Type B pancreatic cell (in vitro differentiated cells): Measurements from ENCODE around the gene USP43. TPM values are rescaled to one million over a fixed set of nuclear protein-coding genes. Genes with fewer than 3 reads are reported as not detected.
"Not testable (repeated sequence)": the region's sequence is repeated elsewhere in the genome, so short reads cannot be mapped to it uniquely, and the experiment has no call there.

Experiments used
- DNase-seq: peaks from one replicate; pipeline ENCODE4 v3.0.0; 2021; ENCODE audit warnings: mixed read lengths; ENCODE audit not compliant: unreplicated experiment; ENCODE audit errors: extremely low spot score
- H3K27ac Mint-ChIP-seq: 2 replicates; pipeline ENCODE4 v1.8.0; 2021; ENCODE audit warnings: mild to moderate bottlenecking, mixed read lengths
- H3K27me3 Mint-ChIP-seq: 2 replicates; pipeline ENCODE4 v1.8.0; 2021; ENCODE audit warnings: mixed read lengths
- H3K36me3 Mint-ChIP-seq: 2 replicates; pipeline ENCODE4 v1.8.0; 2021; ENCODE audit warnings: mixed read lengths
- H3K4me1 Mint-ChIP-seq: one replicate; pipeline ENCODE4 v1.8.0; 2021; ENCODE audit warnings: mixed read lengths; ENCODE audit not compliant: unreplicated experiment
- H3K4me3 Mint-ChIP-seq: 2 replicates; pipeline ENCODE4 v1.8.0; 2021; ENCODE audit warnings: mild to moderate bottlenecking, mixed read lengths
- H3K9me3 Mint-ChIP-seq: 2 replicates; pipeline ENCODE4 v1.8.0; 2021; ENCODE audit warnings: mixed read lengths
- total RNA-seq: library from RNA; stranded (reverse); gene quantifications from 2 replicates; pipeline ENCODE4 v1.2.1, GENCODE V29; 2021; ENCODE audit warnings: low replicate concordance
- TF ChIP-seq, protein P1 (sequence below): fragments of 200-600 bp; sonication (generic); conservative IDR thresholded peaks from 2 replicates; pipeline ENCODE4 v1.5.0; 2021; ENCODE audit warnings: antibody characterized with exemption, mild to moderate bottlenecking

The USP43 gene
- total RNA-seq, 1 donor from 2014 or later, result 6.6 TPM

DNA sequence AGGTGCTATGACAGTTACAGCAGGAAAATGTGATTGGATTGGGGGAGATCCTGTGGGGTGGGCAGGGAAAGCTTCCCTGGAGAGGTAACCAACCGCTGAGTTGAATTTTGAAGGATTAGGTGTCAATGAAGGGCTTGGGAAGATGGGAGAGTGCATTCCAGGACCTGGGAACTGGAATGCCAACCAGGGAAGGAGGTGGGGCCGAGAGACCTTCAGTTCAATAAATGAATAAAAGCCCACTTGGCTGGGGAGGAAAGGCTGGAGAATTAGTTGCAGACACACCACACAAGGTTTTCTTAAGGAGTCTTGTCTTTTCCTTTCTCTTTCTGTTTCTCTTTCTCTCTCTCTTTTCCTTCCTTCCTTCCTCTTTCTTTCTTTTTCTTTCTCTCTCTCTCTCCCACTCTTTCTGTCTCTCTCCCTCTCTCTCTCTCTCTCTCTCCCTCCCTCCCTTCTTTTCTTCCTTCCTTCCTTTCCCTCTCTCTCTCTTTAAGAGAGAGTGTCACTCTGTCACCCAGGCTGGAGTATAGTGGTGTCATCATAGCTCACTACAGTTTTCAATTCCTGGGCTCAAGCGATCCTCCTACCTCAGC is 3.3 kb downstream of the USP43 start:
- DNase-seq, result no peak
- peaks cover 2% of the 10 kb centered on the region for H3K36me3 Mint-ChIP-seq
- peaks cover 29% of the 10 kb centered on the region for H3K27me3 Mint-ChIP-seq
- H3K4me3 Mint-ChIP-seq, result peak overlapping the region; percentile 74
- H3K9me3 Mint-ChIP-seq, result no peaks in the 10 kb centered on the region
- TF ChIP-seq, protein P1, sequence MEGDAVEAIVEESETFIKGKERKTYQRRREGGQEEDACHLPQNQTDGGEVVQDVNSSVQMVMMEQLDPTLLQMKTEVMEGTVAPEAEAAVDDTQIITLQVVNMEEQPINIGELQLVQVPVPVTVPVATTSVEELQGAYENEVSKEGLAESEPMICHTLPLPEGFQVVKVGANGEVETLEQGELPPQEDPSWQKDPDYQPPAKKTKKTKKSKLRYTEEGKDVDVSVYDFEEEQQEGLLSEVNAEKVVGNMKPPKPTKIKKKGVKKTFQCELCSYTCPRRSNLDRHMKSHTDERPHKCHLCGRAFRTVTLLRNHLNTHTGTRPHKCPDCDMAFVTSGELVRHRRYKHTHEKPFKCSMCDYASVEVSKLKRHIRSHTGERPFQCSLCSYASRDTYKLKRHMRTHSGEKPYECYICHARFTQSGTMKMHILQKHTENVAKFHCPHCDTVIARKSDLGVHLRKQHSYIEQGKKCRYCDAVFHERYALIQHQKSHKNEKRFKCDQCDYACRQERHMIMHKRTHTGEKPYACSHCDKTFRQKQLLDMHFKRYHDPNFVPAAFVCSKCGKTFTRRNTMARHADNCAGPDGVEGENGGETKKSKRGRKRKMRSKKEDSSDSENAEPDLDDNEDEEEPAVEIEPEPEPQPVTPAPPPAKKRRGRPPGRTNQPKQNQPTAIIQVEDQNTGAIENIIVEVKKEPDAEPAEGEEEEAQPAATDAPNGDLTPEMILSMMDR, result no peak
- peaks cover 21% of the 10 kb centered on the region for H3K4me1 Mint-ChIP-seq
- peak overlapping the region; percentile 78 for H3K27ac Mint-ChIP-seq

DNA sequence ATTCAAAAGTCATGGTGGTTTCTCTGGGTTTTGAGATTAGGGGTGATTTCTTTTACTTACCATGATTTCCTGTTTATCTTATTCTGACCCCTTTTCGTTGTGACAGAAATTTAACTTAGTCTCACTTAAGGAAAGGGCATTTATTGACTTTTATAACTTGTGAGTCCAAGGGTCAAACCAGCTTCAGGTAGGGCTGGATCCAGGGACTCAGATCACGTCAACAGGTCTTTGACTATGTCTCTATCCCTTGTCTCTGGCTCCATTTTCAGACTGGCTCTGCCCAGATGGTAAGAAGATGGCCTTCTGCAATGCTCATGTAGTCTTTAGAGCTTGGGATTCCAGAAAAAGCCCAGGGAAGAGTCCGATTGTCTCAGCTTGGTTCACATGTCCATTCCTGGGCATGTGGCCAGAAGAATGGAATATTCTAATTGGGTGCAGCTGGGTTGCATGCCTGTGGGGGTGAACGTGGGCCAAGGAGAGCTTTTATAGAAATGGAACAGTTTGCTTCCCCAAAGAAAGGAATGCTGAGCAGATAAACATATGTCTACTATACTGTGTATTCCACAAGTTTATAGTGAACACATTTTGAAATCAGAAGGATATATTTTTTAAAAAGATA is 13.4 kb downstream of the USP43 start:
- Mint-ChIP-seq H3K36me3 (peaks cover 6% of the 10 kb centered on the region), H3K9me3 (no peaks in the 10 kb centered on the region), H3K27me3 (no peaks in the 10 kb centered on the region), H3K4me1 (no peaks in the 10 kb centered on the region), H3K27ac (no peak overlapping the region), H3K4me3 (no peak overlapping the region)
- TF ChIP-seq, protein P1, result no peak
- no peak for DNase-seq

DNA sequence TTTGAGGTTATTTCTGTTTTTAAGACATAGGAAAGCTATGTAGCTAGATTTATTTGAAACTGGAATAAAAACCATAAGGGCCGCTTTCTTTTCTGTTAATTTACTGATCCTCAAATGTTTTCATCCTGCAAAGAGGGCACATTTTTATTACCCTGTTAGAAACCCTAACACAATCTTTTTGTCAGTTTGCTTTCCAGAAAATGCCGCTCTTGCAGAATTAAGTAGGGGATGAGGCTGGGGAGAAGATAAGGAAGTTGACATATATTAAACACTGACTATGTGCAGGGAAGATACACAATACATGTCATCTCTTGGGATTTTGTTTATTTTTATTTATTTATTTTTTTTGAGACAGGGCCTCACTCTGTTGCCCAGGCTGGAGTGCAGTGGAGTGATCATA is 15.7 kb downstream of the USP43 start:
- H3K27me3 Mint-ChIP-seq, result no peaks in the 10 kb centered on the region
- no peaks in the 10 kb centered on the region for H3K4me1 Mint-ChIP-seq
- DNase-seq, result no peak
- TF ChIP-seq, protein P1, result no peak
- H3K9me3 Mint-ChIP-seq, result peaks cover 12% of the 10 kb centered on the region
- H3K4me3 Mint-ChIP-seq, result no peak overlapping the region
- no peak overlapping the region for H3K27ac Mint-ChIP-seq
- peaks cover 21% of the 10 kb centered on the region for H3K36me3 Mint-ChIP-seq

DNA sequence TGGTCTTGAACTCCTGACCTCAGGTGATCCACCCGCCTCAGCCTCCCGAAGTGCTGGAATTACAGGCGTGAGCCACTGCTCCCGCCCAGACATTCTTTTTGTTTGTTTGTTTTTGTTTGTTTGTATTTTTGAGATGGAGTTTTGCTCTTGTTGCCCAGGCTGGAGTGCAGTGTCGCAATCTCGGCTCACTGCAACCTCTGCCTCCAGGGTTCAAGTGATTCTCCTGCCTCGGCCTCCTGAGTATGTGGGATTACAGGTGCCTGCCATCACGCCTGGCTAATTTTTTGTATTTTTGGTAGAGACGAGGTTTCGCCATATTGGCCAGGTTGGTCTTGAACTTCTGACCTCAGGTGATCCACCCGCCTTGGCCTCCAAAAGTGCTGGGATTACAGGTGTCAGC is 18.2 kb downstream of the USP43 start:
- not testable (repeated sequence) for H3K4me1 Mint-ChIP-seq, H3K27ac Mint-ChIP-seq, DNase-seq, H3K27me3 Mint-ChIP-seq, H3K4me3 Mint-ChIP-seq
- peaks cover 22% of the 10 kb centered on the region for H3K36me3 Mint-ChIP-seq
- H3K9me3 Mint-ChIP-seq, result peaks cover 13% of the 10 kb centered on the region

DNA sequence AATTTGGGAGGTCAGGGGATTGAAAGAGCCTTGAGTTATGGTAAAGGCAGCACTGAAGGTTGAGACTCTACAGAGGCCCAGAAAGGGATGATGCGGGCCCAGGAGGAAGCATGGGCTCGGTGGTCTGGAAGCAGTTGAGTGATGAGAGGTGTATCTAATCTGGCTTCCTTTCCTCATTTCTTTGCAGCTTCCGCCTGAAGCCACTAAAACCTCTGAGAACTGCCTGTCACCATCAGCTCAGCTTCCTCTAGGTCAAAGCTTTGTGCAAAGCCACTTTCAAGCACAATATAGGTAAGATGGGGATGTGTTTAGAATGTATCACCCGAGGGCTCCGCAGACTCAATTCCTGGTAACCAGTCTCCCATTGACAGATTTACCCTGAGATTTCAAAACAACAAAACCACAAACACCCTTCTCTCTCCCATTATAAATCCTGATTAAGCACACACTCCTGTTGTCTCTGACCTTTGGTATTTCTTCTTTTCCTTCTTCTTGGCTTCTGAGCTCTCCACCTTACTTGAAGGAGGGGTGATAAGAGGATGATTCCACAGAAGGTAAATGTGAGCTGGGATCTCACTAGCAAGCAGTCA is 21.2 kb downstream of the USP43 start:
- Mint-ChIP-seq H3K9me3 (peaks cover 13% of the 10 kb centered on the region), H3K36me3 (peaks cover 32% of the 10 kb centered on the region), H3K4me3 (no peak overlapping the region), H3K27ac (no peak overlapping the region), H3K4me1 (peaks cover 22% of the 10 kb centered on the region), H3K27me3 (peaks cover 2% of the 10 kb centered on the region)
- TF ChIP-seq, protein P1, result no peak
- no peak for DNase-seq

DNA sequence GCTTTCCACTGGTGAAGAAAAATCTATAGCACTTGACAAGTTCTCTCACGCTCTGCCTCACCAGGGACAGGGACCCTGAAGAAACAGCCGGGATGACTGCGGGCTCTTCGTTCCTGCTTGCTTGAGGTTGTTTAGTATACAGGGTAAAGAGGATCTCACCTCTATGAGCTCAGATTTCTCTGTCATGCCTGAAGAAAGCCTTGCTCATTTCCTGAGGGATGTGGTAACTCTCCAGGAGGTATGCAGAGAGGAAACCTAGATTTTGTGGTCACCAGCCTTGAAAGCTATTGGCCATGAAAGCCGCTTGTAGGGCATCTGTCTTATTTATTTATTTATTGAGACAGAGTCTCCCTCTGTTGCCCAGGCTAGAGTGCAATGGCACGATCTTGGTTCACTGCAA is 23.2 kb downstream of the USP43 start:
- H3K4me3 Mint-ChIP-seq, result no peak overlapping the region
- H3K9me3 Mint-ChIP-seq, result peaks cover 13% of the 10 kb centered on the region
- peaks cover 32% of the 10 kb centered on the region for H3K36me3 Mint-ChIP-seq
- DNase-seq, result no peak
- TF ChIP-seq, protein P1, result no peak
- H3K4me1 Mint-ChIP-seq, result peaks cover 22% of the 10 kb centered on the region
- peak overlapping the region; percentile 1 for H3K27ac Mint-ChIP-seq
- H3K27me3 Mint-ChIP-seq, result peaks cover 2% of the 10 kb centered on the region
